ENCODE measurements around the gene MAP3K14.
"Not testable (repeated sequence)": the region's sequence is repeated elsewhere in the genome, so short reads cannot be mapped to it uniquely, and the experiment has no call there.

Gene MAP3K14

GRCh38 chr17:45253879-45254278 lies 62.9 kb downstream of the MAP3K14 start:
- no peak for DNase-seq

- not testable (repeated sequence) for DNase-seq
Observed at GRCh38 chr17:45253237-45253636, 63.6 kb downstream of the MAP3K14 start.

GRCh38 chr17:45251931-45252330 lies 64.9 kb downstream of the MAP3K14 start:
- DNase-seq = no peak

GRCh38 chr17:45248132-45248957 lies 68.5 kb downstream of the MAP3K14 start:
- no peak for DNase-seq

GRCh38 chr17:45247429-45248131 lies 69.2 kb downstream of the MAP3K14 start:
- DNase-seq = peak; percentile 81

- no peak for DNase-seq
Observed at GRCh38 chr17:45246861-45247428, 69.9 kb downstream of the MAP3K14 start.

- DNase-seq = no peak
Observed at GRCh38 chr17:45246338-45246737, 70.5 kb downstream of the MAP3K14 start.

GRCh38 chr17:45244725-45245656 lies 71.8 kb downstream of the MAP3K14 start:
- no peak for DNase-seq

- DNase-seq = no peak
Observed at GRCh38 chr17:45243750-45244149, 73.1 kb downstream of the MAP3K14 start.

- no peak for DNase-seq
Observed at GRCh38 chr17:45242029-45242414, 74.8 kb downstream of the MAP3K14 start.

- no peak for DNase-seq
Observed at GRCh38 chr17:45241328-45242028, 75.3 kb downstream of the MAP3K14 start.

- no peak for DNase-seq
Observed at GRCh38 chr17:45240905-45241327, 75.9 kb downstream of the MAP3K14 start.

GRCh38 chr17:45238155-45238774 lies 78.6 kb downstream of the MAP3K14 start:
- no peak for DNase-seq

- DNase-seq = no peak
Observed at GRCh38 chr17:45237686-45238085, 79.1 kb downstream of the MAP3K14 start.

GRCh38 chr17:45236282-45236606 lies 80.6 kb downstream of the MAP3K14 start:
- no peak for DNase-seq

GRCh38 chr17:45235416-45236281 lies 81.2 kb downstream of the MAP3K14 start:
- DNase-seq = no peak

- no peak for DNase-seq
Observed at GRCh38 chr17:45234641-45235415, 82.0 kb downstream of the MAP3K14 start.

GRCh38 chr17:45233423-45233924 lies 83.3 kb downstream of the MAP3K14 start:
- DNase-seq = no peak

- no peak for DNase-seq
Observed at GRCh38 chr17:45232514-45233422, 84.1 kb downstream of the MAP3K14 start.
